SW 1271 (cell line): ENCODE data around the gene ZNF574.

Source experiments
- DNase-seq, 2 experiments: peaks; one replicate each; lab custom pipeline; 2025; lab: John Stamatoyannopoulos, UW

Gene ZNF574

DNA sequence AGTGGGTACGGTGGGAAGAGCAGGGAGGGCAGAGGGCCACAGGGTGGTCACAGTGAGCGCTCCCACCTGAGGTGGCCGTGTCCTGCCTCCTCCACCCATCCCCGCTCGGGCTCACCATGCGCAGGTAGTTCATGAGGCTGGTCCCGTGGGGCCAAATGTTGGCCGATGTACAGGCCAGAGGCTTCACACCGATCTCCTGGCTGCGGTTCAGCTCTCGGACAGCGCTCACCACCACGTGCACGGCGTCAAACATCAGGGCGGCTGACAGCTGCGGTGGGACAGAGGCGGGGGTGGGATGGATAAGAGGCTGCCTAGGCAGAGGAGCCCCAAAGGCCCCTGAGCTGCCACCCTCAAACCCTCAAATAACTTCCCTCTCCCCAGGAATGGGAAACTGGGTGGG, 21.8 kb upstream of the ZNF574 start:
- DNase-seq = no peak

DNA sequence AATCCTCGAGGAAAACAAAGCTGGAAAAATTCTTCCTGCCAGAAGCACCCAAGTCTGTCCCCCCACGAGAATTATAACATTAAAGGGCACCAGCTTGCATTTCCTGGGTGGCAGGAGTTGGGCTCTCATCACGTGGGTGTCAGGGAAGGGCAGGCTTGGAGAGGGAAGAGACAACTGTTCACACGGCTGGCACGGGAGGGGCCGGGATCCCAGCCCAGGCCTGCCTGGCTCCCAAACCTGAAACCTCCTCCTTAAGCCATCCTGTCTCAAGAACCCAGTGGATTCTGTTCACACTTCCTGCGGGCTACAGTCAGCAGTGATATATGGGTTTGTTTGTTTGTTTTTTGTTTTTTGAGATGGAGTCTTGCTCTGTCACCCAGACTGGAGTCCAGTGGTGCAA, 18.1 kb upstream of the ZNF574 start:
- DNase-seq = no peak

DNA sequence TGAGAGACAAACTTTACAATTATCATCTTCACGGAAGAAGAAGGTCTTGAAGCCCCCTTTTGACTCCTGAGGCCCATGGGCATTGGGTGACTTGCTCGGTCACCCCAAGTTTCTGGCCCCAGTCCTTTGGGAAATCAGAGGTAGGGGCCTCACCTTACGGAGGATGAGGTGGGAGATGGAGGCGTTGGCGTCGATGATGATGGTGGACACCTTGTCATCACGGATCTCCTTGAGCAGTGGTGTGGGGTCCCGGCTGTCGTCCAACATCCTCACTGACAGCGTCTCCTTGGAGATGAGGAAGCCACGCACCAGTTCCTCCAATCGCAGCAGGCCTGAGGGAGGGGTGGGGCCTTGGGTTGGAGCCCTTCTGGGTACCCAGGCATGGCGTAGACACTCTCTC, 16.8 kb upstream of the ZNF574 start:
- DNase-seq = no peak

DNA sequence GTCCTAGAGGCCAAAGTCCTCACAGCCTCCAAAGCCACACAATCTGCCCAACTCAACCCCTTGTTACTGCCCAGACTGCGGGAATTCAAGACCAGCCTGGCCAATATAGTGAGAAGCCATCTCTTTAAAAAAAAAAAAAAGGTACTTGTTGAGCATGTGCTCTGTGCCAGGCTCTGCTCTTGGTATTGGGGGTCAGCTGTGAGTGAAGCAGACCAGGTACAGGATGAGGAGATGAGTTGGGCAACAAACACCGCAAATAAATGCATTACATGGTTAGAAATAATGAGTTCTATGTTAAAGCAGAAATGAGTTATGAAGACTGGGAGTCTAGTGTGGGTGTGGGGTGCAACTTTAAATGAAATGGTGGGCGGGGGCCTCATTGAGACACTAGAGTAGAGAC, 15.8 kb upstream of the ZNF574 start:
- no peak for DNase-seq

DNA sequence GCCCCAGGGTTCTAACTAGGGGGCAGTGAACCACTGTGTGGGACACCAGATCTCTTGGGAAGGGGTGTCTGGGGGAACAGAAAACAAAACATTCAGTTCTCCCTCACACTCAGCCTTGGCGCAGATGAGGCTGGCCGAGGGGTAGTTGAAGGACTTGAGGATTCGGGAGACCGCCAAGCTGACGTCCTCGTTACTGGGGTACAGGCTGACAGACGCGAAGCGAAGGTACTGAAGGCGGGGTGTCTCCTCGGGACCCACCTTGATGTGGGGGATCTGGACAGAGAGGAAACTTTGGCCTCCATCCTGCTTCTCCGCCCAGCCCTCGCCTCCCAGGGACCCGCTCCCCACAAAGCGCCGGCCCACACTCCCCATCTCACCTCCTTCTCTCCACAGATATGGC, 13.6 kb upstream of the ZNF574 start:
- DNase-seq = no peak

DNA sequence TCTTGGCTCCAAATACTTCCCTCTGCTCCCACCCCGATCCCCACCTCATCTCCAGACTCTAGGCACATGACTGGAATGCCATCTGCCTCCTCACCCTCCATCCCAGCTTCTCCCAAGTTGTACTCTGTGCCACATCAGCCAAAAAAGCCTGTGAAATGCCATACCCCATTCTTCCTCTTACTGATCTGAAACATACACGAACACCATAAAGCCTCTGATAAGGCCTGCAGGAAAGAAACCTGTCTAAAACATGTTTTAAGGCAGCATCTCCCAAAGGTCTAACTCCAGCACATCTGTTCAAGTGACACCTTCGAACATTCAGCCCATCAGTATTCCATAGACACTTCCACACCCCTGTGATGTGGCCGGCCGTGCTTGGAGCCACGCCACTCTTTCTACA, 11.5 kb upstream of the ZNF574 start:
- DNase-seq = no peak

DNA sequence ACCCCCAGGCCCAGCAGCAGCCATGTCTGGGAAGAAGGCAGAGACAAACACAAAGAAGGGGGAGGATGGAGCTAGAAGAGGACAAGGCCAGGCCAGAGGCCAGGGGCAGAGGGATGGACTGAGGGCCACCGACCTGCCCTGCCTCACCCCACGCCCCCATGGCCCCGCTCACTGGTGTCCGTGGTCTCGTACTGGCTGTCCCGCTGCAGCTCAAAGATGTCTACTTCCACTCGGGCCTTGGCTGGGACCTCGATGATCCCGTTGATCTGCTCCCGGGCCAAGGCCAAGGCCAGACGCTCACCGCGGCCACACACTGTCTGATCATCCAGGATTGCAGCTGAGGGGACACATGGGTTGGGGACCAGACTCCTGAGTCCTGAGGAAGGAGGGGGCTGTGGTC, 10.9 kb upstream of the ZNF574 start:
- DNase-seq = no peak

DNA sequence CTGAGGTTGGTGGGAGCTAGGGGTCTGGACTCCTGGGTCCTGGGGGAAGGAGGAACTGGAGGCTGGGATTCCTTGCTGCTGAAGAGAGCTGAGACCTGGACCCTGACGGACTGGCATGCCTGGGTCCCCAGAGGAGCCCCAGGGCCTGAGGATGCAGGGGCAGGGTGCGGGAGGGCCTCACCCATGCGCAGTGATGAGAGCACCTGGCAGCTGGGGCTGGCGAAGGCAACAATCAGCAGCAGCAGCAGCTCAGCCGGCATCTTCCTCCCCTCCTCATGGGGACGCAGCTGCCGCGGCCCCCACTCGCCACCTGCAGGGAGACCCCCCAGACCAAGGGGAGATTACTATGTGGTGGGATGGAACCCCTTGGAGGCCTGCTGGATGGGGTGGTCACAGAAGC, 10.5 kb upstream of the ZNF574 start:
- no peak for DNase-seq

DNA sequence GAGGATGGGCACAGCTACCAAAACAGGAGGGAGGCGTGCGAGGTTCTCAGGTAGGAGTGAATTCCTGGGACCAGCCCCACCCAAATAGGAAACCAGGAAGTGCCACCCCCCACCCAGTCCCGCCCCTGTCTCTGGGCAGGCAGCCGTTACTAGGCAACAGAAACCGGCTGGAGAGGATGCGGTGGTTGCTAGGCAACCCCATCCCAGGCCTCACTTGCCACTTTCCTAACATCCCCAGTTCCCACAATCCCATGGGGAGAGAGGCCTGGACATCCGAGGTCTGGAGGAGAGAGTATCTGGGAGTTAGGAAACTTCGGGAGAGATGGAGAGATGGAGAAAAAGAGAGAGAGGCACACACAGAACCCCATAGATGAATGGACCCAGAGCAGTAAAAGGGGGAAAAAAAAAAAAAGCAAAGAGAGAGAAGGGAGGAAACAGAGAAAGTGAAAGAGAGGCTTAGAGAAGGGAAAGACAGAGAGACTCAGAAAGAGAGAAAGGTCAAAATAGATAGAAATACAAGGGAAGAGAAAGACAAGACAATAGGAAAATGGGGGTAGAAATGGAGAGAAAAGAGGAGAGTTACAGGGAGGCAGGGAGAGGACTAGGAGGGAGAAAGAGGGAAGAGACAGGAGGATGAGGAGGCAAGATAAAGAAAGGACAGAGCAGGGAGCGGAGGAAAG, 9.8 kb upstream of the ZNF574 start:
- DNase-seq = peak in 1 of 2 experiments; percentile 17

DNA sequence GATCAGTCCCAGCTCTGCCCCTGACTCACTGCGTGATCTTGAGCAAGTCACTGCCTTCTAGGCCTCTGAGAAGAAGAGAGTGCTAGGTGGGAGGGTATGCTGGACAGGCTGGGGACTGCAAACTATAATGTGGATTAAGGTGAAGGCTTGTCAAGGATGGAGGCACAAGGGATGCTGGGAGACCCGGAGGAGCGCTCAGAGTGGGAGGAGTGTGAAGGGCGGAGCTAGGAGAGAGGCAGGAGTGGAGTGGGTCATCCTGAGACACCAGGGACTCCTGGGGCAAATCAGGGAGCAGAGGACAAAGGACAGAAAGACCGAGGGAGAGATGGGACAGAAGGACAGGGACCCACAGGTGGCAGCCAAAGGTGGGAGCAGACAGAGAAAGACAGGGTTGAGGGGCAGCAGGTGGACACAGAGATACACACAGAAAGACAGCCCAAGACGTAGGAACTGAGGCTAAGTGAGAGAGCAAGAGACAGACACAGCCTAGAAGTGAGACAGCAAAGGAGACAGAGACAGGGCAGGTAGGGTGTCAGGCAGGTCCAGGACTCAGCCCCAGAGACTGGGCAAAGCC, 8.6 kb upstream of the ZNF574 start:
- DNase-seq = no peak

DNA sequence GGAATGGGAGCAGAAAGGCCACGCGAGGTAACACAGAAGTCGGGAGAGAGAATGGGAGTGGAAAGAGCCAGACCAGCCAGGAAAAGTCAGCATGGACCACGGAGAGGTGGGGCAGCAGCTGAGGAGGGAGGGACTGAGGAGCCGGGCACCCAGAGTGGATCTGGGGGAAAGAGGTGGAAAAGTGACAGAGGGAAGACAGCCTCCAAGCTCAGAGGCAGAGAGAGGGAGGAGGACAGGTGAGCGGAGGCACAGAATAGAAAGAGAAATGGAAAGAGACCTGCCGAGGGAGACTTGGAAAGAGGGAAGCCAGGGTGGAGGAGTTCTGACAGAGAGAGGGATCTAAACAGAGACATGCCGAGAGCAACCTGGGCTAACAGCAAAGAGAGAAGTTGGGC, 7.6 kb upstream of the ZNF574 start:
- no peak for DNase-seq

DNA sequence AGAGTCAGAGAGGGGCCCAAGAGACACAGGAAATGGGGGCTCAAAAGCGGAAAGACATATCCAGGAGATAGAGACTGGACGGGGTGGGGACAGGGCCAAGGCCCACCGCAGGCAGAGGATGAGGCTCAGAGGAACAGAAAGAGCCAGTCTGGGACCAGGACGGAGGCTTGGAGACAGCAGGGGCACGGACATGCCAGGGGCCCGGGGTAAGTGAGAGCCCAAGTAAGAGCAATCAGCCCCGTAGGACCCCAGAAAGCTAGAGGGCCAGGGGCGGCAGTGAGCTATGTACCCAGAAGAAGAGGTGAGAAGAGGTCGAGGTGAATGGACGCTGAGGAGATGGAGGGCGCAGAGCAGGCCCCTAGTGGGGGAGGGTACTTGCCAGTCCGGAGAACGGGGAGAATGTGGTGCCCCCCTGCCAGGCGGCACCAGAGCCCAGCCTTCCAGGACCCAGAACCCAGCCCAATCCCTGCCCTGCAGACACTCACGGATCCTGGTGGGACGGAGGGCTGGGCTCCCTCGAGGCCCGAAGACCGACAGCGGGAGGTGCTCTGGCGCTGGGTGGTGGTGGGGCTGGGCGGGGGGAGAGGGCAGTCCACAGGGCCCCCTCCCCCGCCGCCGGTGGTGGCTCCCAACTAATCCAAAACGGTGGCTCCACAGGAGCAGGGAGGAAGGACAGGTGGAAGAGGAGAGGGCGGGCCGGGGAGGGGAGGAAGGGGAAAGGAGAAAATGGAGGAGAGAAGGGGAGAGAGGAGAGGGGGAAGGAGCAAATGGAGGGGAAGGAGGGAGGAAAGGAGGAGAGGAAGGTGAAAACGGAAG, 7.0 kb upstream of the ZNF574 start:
- DNase-seq = no peak

DNA sequence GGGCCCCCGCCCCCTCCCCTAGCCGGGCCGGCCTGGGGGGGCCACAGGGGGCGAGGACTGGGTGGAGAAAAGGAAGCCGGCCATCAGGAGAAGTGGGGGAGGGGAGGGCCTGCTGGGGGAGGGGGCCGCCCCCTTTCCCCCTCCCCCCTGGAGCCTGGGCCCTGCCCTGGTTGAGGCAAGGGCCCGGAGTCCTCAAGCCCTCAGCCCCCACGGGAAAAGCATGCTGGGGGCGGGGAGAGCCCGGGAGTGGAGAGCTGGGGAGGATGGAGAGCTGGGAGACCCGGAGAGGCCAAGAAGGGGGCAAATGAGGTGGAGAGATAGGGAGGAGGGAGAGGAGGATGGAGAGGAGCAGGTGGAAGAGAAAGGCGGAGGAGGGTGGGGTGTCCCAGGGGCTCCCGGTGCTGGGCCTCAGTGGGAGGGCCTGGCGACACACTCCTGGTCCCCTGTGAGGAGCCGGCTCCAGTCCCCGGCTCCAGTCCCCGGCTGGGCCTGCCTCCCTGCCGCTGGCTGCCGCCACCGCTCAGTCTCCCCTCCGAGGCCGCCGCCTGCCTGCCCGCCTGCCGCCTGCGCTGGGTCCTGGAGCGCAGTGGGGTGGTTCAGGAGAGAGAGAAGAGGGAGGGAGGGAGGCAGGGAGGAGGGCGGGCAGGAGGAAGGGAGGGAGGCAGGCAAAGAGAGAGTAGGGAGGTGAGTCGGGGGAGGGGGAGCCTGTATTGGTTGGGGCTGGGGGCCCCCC, 6.2 kb upstream of the ZNF574 start, which contains the start of gene GRIK5:
GRIK5 (minus strand) TSS at position 588 of the 733 bp plus-strand sequence. CDS start 4,436 bp downstream, outside the sequence.
- DNase-seq = no peak

DNA sequence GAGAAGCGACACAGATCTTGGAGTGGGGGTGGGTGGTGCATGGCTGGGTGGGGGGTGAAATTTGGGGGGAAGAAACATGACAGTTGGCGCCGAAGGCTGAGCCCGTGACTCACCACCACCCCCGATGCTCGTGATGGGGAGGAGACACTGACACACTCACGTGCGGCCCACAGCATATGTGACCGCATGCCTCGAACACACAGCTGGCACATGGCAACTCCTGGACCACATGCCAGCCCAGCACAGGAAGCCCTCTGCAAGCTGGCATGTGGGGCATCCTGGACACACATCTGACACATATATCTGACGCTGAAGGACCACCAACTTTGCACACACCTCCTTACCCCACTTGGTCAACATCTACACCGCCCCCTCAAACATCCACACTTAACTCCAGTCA, 4.7 kb upstream of the ZNF574 start:
- DNase-seq = no peak

DNA sequence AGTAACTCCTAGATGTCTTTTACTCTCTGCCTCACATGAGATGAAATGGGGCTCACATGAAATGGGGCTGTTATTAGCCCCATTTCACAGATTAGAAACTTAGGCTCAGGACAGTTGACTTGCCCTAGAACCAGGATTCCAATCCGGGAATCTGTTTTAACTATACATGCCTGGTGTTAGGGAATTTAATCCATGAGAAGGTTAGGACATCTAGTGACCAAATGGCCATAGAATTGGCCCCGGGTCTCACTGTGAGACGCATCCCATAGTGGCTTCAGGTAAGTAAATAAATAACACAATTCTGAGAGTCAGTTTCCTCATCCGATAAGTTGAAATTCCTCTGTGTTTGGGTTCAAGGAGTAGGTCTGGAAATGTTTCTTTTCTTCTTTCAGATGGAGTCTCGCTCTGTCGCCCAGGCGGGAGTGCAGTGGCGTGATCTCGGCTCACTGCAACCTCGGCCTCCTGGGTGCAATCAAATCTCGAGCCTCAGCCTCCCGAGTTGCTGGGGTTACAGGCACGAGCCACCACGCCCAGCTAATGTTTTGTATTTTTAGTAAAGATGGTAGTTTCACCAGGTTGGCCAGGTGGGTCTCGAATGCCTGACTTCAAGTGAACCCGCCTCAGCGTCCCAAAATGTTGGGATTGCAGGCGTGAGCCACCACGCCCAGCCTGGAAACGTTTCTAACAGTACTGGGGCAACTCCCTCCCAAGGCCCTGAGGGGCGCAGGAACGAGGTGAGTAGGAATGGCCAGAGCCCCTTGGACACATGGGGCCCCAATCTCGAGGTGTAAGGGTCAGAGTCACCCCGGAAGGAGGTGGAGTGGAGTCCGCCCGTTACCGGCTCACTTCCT, 1.2 kb upstream of the ZNF574 start:
- DNase-seq = no peak

DNA sequence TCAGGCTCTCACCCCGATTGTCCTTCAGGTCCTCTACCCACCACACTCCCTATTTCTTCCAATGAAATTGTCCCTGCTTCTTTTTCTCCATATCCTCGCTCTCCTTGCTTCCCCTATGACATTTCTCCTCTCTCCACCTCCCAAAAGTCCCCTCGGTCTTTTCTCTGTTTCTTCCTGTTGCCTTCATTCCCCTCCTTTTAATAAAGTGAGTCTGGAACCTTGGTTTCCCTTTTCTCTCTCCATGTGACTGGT, 676 bp upstream of the ZNF574 start:
- no peak for DNase-seq

DNA sequence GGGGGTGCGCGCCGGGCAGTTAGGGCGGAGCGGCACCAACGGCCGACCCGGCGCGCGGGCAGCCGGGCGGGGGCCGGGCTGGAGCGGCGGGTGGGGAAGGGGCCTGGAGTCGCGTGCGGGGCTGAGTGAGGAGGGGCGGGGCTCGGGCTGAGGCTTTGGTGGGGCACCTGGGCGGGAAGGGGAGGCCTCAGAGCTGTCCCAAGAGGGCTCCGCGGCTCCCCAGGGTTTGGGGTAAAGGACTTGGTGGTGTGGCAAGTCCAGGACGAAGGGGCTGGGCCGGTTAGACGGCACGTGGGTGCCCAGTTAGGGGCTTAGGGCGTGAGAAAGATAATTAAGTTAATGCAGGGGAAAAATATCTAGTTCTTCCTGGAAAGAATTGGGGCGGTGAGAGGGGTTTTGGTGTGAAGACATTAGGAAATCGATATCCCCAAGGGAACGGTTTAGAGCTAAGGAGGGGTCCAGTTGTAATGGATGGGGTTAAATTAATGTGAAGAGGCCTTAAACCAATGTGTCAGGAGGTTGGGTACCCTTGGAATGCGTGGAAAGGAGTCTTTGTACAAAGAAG, 496 bp downstream of the ZNF574 start:
- DNase-seq = no peak

DNA sequence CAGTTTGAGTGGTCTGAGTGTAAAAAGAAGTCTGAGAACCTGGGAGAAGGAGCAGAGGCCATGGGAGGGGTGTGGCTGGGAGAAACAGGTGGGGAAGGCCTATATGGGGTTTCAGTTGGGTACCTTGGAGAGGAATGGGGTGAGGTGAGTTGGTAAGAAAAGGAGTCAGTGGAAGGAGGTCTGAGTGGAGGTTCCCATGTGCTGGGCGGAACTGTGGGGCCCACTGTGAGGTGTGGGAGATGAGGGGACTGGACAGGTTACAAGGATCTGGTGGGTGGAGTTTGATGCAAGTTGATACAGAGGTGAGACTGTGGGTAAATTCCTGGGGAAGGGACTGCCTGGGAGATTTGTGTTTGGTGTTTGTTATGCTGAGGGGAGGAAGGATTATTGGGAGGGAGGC, 2.1 kb downstream of the ZNF574 start:
- no peak for DNase-seq

DNA sequence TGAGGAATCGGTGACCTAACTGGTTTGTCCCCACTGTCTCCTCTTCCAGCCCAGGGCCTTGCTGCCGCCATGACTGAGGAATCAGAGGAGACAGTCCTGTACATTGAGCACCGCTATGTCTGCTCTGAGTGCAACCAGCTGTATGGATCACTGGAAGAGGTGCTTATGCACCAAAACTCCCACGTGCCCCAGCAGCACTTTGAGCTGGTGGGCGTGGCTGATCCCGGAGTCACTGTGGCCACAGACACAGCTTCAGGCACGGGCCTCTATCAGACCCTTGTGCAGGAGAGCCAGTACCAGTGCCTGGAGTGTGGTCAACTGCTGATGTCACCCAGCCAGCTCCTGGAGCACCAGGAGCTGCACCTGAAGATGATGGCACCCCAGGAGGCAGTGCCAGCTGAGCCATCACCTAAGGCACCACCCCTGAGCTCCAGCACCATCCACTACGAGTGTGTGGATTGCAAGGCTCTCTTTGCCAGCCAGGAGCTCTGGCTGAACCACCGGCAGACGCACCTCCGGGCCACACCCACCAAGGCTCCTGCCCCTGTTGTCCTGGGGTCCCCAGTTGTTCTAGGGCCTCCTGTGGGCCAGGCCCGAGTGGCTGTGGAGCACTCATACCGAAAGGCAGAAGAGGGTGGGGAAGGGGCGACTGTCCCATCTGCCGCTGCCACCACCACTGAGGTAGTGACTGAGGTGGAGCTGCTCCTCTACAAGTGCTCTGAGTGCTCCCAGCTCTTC, 2.7 kb downstream of the ZNF574 start:
- no peak for DNase-seq

DNA sequence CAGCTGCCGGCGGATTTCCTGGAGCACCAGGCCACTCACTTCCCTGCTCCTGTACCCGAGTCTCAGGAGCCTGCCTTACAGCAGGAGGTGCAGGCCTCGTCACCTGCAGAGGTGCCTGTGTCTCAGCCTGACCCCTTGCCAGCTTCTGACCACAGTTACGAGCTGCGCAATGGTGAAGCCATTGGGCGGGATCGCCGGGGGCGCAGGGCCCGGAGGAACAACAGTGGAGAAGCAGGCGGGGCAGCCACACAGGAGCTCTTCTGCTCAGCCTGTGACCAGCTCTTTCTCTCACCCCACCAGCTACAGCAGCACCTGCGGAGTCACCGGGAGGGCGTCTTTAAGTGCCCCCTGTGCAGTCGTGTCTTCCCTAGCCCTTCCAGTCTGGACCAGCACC, 3.3 kb downstream of the ZNF574 start:
- DNase-seq = no peak
